Lower lobe of right lung (tissue), 2 donors: ENCODE data around the gene SMIM29. TPM values are rescaled to one million over a fixed set of nuclear protein-coding genes. Genes with fewer than 3 reads are reported as not detected.

Source experiments
- ATAC-seq, 2 donors: fragments of 200-7000 bp; cut with Tn5 transposase; one replicate each; pipeline ENCODE4 v1.9.1; 2020 to 2022; ENCODE audit warnings: mild to moderate bottlenecking in 2 of 2, moderate library complexity in 2 of 2
- DNase-seq: peaks from one replicate; pipeline ENCODE4 v3.0.0-alpha.2; 2020
- H3K27ac ChIP-seq: fragments of 200-600 bp; one replicate; pipeline ENCODE4 v1.8.0; 2022
- H3K27me3 ChIP-seq: fragments of 200-600 bp; one replicate; pipeline ENCODE4 v1.8.0; 2022; ENCODE audit warnings: low read depth
- H3K36me3 ChIP-seq: fragments of 200-600 bp; one replicate; pipeline ENCODE4 v1.8.0; 2022; ENCODE audit warnings: mild to moderate bottlenecking
- H3K4me1 ChIP-seq: fragments of 200-600 bp; one replicate; pipeline ENCODE4 v1.8.0; 2022
- H3K4me3 ChIP-seq: fragments of 200-600 bp; one replicate; pipeline ENCODE4 v1.8.0; 2022; ENCODE audit warnings: mild to moderate bottlenecking
- H3K9me3 ChIP-seq: fragments of 200-600 bp; one replicate; pipeline ENCODE4 v1.8.0; 2022
- intact Hi-C: fragments of 100-400 bp; cut with DNase I; formaldehyde crosslinking; loops from one replicate; pipeline ENCODE4 v1.11.0; 2022
- total RNA-seq: library from RNA; stranded (reverse); fragmentation: NEBNext Ultra II Directional; extraction: Animal tissue kit (Norgen Biotek cat#: 25700); gene quantifications from one replicate; pipeline ENCODE4 v1.2.1, GENCODE V29; 2021
- TF ChIP-seq, protein P1 (sequence below): fragments of 200-600 bp; IDR thresholded peaks from one replicate; pipeline ENCODE4 v1.8.0; 2022; ENCODE audit warnings: antibody characterized with exemption, mild to moderate bottlenecking
- donor health status: DM: no; HTN: yes; CAD: no; lungs with severe emphysema.

SMIM29 gene
- total RNA-seq, 1 donor from 2014 or later, result 29.8 TPM

DNA sequence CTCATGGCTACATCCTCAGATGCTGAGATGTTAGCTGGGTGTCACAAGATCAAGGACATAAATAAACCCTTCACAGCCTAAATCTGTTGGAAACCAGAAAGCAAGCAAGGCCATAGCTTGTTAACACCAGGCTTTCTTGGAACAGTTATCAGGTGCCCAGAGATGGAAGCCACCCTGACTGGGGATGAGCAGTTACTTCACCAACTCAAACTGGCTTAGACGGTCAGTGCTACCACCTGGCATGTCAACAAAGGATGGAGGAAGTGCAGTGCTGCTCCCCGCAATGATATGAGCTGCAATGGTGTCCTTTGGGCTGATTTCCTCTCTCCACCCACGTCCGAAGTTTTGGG is 28.9 kb upstream of the SMIM29 start:
- Histone ChIP-seq H3K4me3 (no peak overlapping the region), H3K36me3 (no peaks in the 10 kb centered on the region), H3K27me3 (no peaks in the 10 kb centered on the region), H3K9me3 (no peaks in the 10 kb centered on the region), H3K27ac (no peak overlapping the region), H3K4me1 (peaks cover 24% of the 10 kb centered on the region)
- DNase-seq (no peak), ATAC-seq (no peak)
- TF ChIP-seq, protein P1, sequence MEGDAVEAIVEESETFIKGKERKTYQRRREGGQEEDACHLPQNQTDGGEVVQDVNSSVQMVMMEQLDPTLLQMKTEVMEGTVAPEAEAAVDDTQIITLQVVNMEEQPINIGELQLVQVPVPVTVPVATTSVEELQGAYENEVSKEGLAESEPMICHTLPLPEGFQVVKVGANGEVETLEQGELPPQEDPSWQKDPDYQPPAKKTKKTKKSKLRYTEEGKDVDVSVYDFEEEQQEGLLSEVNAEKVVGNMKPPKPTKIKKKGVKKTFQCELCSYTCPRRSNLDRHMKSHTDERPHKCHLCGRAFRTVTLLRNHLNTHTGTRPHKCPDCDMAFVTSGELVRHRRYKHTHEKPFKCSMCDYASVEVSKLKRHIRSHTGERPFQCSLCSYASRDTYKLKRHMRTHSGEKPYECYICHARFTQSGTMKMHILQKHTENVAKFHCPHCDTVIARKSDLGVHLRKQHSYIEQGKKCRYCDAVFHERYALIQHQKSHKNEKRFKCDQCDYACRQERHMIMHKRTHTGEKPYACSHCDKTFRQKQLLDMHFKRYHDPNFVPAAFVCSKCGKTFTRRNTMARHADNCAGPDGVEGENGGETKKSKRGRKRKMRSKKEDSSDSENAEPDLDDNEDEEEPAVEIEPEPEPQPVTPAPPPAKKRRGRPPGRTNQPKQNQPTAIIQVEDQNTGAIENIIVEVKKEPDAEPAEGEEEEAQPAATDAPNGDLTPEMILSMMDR, result no peak
- intact Hi-C loops, result no loop called here

DNA sequence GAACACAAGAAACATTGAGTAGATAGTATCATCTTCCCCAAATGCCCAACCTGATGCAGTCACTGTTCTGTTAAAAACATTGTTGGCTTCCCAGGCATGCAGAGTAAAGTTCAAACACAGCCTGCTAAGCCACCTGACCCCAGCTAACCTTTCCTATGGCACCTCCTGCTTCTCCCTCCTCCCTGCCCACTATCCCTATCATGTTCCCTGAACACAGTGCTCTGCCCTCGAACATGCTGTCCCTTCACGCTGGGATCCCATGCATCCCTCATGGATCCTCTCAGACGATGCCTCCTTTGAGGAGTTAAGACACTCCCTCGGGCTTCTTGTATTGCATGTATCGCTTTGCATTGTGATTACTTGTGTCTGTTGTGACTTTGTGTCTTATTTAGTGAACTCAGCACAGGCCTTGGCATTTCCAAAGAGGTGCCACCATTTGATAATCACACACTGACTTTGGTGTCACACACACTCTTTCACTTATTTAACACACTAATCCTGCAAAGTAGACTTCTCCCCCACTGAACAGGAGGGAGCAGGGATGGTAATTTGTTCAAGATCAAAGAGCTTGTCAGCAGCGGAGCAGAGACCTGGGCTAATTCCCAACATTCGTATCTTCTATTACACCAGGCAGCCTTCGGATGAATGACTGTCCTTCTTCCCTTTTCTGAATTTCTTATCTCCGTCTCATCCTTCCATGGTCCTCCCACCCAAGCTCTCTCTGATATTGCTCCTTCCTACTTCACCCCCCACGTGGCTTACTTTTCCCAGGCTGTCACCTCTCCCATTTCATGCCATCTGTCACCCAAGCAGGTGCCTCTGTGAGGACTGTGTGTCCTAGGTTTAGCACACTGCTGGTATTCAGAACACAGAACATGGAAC is 28.3 kb upstream of the SMIM29 start:
- no peak overlapping the region for H3K4me3 ChIP-seq
- TF ChIP-seq, protein P1, result no peak

DNA sequence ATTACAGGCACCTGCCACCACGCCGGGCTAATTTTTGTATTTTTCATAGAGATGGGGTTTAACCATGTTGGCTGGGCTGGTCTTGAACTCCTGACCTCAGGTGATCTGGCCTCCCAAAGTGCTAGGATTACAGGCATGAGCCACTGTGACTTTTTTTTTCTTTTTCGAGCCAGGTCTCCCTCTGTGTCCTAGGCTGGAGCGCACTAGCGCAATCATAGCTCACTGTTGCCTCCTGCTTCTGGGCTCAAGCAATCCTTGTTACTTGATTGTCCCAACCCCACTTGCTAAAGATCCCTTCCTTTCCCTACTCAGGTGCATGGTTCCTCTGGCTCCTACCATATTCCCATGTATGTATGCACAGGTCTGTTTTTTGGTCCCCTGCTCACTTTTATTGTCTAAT is 27.4 kb upstream of the SMIM29 start:
- ATAC-seq (no peak), DNase-seq (no peak)
- no peaks in the 10 kb centered on the region for H3K9me3 ChIP-seq
- intact Hi-C loops, result no loop called here
- no peaks in the 10 kb centered on the region for H3K36me3 ChIP-seq
- H3K27me3 ChIP-seq, result no peaks in the 10 kb centered on the region
- H3K27ac ChIP-seq, result no peak overlapping the region
- peaks cover 35% of the 10 kb centered on the region for H3K4me1 ChIP-seq
- no peak overlapping the region for H3K4me3 ChIP-seq
- TF ChIP-seq, protein P1, result no peak

More for the DNA sequence above, 28.3 kb upstream of the SMIM29 start:
- H3K27me3 ChIP-seq, result no peaks in the 10 kb centered on the region
- H3K4me1 ChIP-seq, result peaks cover 29% of the 10 kb centered on the region
- intact Hi-C loops, result no loop called here
- no peak for DNase-seq
- no peaks in the 10 kb centered on the region for H3K36me3 ChIP-seq
- no peak overlapping the region for H3K27ac ChIP-seq
- ATAC-seq, result no peak
- no peaks in the 10 kb centered on the region for H3K9me3 ChIP-seq

DNA sequence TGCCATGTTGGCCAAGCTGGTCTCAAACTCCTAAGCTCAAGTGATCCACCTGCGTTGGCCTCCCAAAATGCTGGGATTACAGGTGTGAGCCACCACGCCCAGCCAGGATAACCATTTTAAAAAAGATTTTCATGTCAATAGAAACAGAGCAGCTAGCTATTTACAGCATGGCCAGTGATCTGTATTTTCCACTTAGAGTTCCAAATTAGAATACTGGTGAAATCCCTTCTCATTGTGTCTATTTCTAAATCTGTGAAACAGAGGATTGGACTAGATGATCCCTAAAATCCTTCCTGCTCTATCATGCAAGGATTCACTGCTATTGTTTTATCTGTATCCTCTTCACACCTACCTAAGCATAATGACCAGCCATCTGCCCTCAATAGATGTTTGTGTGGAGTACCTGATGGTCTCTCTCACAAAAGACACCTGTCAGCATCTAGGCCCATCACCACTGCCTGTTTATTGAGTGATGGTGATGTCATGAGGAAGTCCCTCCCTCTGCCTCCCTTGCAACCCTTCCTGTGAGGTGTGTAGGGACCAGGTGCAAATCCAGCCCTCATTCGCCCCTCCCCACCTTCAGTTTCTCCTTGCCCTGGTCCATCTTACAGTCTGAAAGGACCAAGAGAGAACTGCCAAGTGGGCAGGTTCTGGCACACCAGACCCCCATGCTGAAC is 26.5 kb upstream of the SMIM29 start:
- DNase-seq (no peak), ATAC-seq (no peak)
- Histone ChIP-seq H3K4me1 (peaks cover 32% of the 10 kb centered on the region), H3K4me3 (no peak overlapping the region), H3K36me3 (no peaks in the 10 kb centered on the region), H3K27me3 (no peaks in the 10 kb centered on the region), H3K27ac (no peak overlapping the region), H3K9me3 (no peaks in the 10 kb centered on the region)
- intact Hi-C loops, result no loop called here
- TF ChIP-seq, protein P1, result no peak

DNA sequence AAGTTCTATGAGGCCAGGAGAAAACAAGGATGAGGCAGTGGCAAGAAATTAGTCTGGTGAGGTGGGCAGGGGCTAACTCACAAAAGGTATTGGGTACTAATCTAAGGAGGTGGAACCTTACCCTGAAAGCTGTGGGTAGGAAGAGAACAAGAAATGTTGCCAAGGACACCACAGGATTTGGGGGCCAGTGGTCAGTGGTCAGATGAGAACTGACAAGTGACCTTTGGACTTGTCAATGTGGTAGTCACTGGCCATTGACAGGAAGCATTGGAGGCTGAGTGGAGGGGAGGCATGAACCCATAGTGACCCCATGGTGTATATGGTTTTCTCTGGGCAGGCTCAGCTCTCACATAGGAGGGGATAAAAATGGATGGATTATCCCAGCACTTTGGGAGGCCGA is 25.3 kb upstream of the SMIM29 start:
- Histone ChIP-seq H3K27ac (peak overlapping the region; percentile 47), H3K27me3 (no peaks in the 10 kb centered on the region), H3K36me3 (no peaks in the 10 kb centered on the region), H3K4me3 (no peak overlapping the region), H3K9me3 (no peaks in the 10 kb centered on the region), H3K4me1 (peaks cover 24% of the 10 kb centered on the region)
- ATAC-seq (no peak), DNase-seq (no peak)
- TF ChIP-seq, protein P1, result no peak
- intact Hi-C loops, result no loop called here
